Glutamatergic neuron (in vitro differentiated cells): ENCODE measurements around the gene PLSCR3. TPM values are rescaled to one million over a fixed set of nuclear protein-coding genes. Genes with fewer than 3 reads are reported as not detected.
A peak's percentile ranks its signal among the peaks of the same experiment; 100 is the strongest.

Experiments used
- DNase-seq: peaks from one replicate; pipeline ENCODE4 v3.0.0; 2022
- H3K27ac Mint-ChIP-seq: one replicate; pipeline ENCODE4 v1.8.0; 2020; ENCODE audit warnings: mild to moderate bottlenecking, mixed read lengths, inconsistent platforms; ENCODE audit not compliant: unreplicated experiment
- H3K27me3 Mint-ChIP-seq: one replicate; pipeline ENCODE4 v1.8.0; 2020; ENCODE audit warnings: mild to moderate bottlenecking, moderate library complexity, mixed read lengths, inconsistent platforms; ENCODE audit not compliant: unreplicated experiment
- H3K36me3 Mint-ChIP-seq: one replicate; pipeline ENCODE4 v1.8.0; 2020; ENCODE audit warnings: mild to moderate bottlenecking, mixed read lengths, inconsistent platforms; ENCODE audit not compliant: unreplicated experiment
- H3K4me1 Mint-ChIP-seq: one replicate; pipeline ENCODE4 v1.8.0; 2020; ENCODE audit warnings: mild to moderate bottlenecking, low read depth, mixed read lengths, inconsistent platforms; ENCODE audit not compliant: unreplicated experiment
- H3K4me3 Mint-ChIP-seq: one replicate; pipeline ENCODE4 v1.8.0; 2020; ENCODE audit warnings: mild to moderate bottlenecking, mixed read lengths, inconsistent platforms; ENCODE audit not compliant: unreplicated experiment
- H3K9me3 Mint-ChIP-seq: one replicate; pipeline ENCODE4 v1.8.0; 2020; ENCODE audit warnings: mild to moderate bottlenecking, moderate library complexity, mixed read lengths, inconsistent platforms; ENCODE audit not compliant: unreplicated experiment
- total RNA-seq: library from RNA; stranded (reverse); fragmentation: NEBNext Ultra II Directional; extraction: Animal tissue kit (Norgen Biotek cat#: 25700); gene quantifications from one replicate; pipeline ENCODE4 v1.2.1, GENCODE V29; 2021; ENCODE audit not compliant: unreplicated experiment
- TF ChIP-seq, protein P1 (sequence below): fragments of 200-600 bp; sonication (generic); IDR thresholded peaks from one replicate; pipeline ENCODE4 v1.5.0; 2021; ENCODE audit not compliant: partially characterized antibody, unreplicated experiment

The PLSCR3 gene
- total RNA-seq, 1 donor from 2014 or later = 78.1 TPM

DNA sequence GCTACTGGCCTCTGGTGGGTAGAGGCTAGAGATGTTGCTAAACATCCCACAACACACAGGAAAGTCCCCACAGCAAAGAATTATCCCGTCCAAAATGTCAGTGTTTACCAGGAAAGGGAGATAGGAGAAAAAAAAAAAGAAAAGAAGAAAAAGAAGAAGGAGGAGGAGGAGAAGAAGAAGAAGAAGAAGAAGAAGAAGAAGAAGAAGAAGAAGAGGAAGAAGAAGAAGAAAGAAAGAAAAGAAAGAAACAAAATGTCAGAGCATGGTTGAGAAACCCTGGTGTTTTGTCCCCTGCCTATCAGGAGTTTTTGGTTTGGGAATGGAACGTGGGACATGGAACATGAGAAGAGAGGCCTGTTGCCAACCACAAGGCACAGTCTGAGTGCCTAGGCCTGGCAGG, 36.9 kb downstream of the PLSCR3 start:
- DNase-seq = no peak
- peaks cover 4% of the 10 kb centered on the region for H3K4me1 Mint-ChIP-seq
- TF ChIP-seq, protein P1, sequence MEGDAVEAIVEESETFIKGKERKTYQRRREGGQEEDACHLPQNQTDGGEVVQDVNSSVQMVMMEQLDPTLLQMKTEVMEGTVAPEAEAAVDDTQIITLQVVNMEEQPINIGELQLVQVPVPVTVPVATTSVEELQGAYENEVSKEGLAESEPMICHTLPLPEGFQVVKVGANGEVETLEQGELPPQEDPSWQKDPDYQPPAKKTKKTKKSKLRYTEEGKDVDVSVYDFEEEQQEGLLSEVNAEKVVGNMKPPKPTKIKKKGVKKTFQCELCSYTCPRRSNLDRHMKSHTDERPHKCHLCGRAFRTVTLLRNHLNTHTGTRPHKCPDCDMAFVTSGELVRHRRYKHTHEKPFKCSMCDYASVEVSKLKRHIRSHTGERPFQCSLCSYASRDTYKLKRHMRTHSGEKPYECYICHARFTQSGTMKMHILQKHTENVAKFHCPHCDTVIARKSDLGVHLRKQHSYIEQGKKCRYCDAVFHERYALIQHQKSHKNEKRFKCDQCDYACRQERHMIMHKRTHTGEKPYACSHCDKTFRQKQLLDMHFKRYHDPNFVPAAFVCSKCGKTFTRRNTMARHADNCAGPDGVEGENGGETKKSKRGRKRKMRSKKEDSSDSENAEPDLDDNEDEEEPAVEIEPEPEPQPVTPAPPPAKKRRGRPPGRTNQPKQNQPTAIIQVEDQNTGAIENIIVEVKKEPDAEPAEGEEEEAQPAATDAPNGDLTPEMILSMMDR = no peak
- H3K27me3 Mint-ChIP-seq = peaks cover 6% of the 10 kb centered on the region
- H3K36me3 Mint-ChIP-seq = no peaks in the 10 kb centered on the region
- H3K27ac Mint-ChIP-seq = no peak overlapping the region
- H3K9me3 Mint-ChIP-seq = peaks cover 5% of the 10 kb centered on the region
- no peak overlapping the region for H3K4me3 Mint-ChIP-seq

DNA sequence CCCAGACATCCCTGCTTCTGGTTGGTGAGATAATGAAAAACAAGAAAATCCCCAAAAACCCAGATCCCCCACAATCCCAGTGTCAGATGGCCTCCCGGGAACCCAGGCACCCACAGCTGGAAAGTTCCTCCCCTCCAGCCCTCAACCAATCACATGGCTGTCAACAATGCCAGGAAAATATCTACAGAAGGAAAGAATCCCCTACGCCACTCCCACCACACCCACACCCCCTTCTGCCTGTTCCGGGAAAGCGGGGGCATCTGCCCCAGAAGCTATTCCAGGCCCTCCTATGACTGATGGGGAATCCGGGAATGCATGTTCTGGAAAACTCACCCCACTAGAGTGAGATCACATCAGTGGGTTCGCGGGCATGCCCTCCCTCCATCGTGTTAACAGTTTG, 37.6 kb downstream of the PLSCR3 start:
- TF ChIP-seq, protein P1 = no peak
- DNase-seq = no peak
- Mint-ChIP-seq H3K4me3 (no peak overlapping the region), H3K9me3 (peaks cover 6% of the 10 kb centered on the region), H3K36me3 (no peaks in the 10 kb centered on the region), H3K27me3 (peaks cover 8% of the 10 kb centered on the region), H3K27ac (no peak overlapping the region), H3K4me1 (peaks cover 4% of the 10 kb centered on the region)

DNA sequence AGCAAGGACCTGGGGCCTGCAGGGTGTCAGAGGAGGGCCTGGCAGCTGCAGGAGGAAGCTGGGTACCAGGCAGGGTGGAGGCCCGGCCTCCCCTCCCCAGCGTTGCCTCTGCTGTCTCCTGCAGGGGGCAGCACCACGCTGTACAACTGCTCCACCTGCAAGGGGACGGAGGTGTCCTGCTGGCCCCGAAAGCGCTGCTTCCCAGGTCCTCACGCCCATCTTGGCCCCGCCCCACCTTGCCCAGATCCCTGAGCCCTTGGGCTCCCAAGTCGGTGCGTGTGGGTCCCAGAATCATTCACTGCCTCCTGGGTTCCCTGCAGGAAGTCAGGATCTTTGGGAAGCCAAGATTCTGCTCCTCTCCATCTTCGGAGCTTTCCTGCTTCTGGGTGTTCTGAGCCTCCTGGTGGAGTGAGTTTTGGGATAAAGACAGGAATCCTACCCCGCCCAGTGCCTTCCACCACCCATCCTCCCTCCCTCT, 38.2 kb downstream of the PLSCR3 start:
- no peak overlapping the region for H3K27ac Mint-ChIP-seq
- H3K36me3 Mint-ChIP-seq = no peaks in the 10 kb centered on the region
- peaks cover 4% of the 10 kb centered on the region for H3K4me1 Mint-ChIP-seq
- H3K27me3 Mint-ChIP-seq = peaks cover 8% of the 10 kb centered on the region
- no peak overlapping the region for H3K4me3 Mint-ChIP-seq
- peaks cover 6% of the 10 kb centered on the region for H3K9me3 Mint-ChIP-seq
- TF ChIP-seq, protein P1 = peak; percentile 82
- DNase-seq = peak; percentile 87

DNA sequence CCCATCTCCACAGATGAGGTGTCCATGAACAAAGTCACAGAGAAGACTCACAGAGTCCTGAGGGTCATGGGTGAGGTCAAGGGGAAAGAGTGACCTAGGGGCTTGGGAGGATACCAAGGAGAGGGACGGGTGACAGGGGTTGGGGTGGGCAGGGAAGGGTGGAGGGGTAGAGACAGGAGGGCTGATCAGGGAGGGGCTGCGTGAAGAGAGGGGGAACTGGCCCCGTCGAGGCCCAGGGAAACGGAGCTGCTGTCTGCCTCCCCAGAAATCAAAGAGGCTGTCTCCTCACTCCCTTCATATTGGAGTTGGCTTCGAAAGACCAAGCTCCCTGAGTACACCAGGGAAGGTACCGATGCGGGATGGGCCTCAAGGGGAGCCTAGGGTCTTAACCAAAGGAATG, 38.8 kb downstream of the PLSCR3 start:
- Mint-ChIP-seq H3K36me3 (no peaks in the 10 kb centered on the region), H3K27me3 (peaks cover 8% of the 10 kb centered on the region), H3K4me3 (no peak overlapping the region), H3K9me3 (peaks cover 6% of the 10 kb centered on the region), H3K27ac (no peak overlapping the region), H3K4me1 (peaks cover 4% of the 10 kb centered on the region)
- no peak for DNase-seq
- TF ChIP-seq, protein P1 = no peak

- peak within 1 kb of the TSS; percentile 66 for H3K27ac Mint-ChIP-seq
- H3K9me3 Mint-ChIP-seq = peaks cover 6% of the 10 kb centered on the region
- peaks cover 4% of the 10 kb centered on the region for H3K4me1 Mint-ChIP-seq
- peaks cover 8% of the 10 kb centered on the region for H3K27me3 Mint-ChIP-seq
- H3K36me3 Mint-ChIP-seq = no peaks in the 10 kb centered on the region
- TF ChIP-seq, protein P1 = no peak
- DNase-seq = no peak
- peak within 1 kb of the TSS; percentile 55 for H3K4me3 Mint-ChIP-seq
Observed at GRCh38 chr17:7355053-7355452, 39.3 kb downstream of the PLSCR3 start, which contains the start of gene TMEM95. TMEM95 (plus strand) TSS chr17:7355156; CDS start chr17:7355205, 49 bp downstream.
